ENCODE data around the gene MOSMO.
A peak's percentile ranks its signal among the peaks of the same experiment; 100 is the strongest.
"Not testable (repeated sequence)": the region's sequence is repeated elsewhere in the genome, so short reads cannot be mapped to it uniquely, and the experiment has no call there.

Gene MOSMO

GRCh38 chr16:22109258-22109898 lies 101.5 kb downstream of the MOSMO start:
- no peak for TF ChIP-seq CTCF (IDR thresholded peaks at IDR 0.05; ENCODE audit: control insufficient read depth, insufficient read depth, low read depth, low read length, missing control alignments)
- H3K4me3 ChIP-seq (ENCODE audit: control insufficient read depth, low read depth, low read length), result no peak overlapping the region
- no peak for DNase-seq (ENCODE audit: low read depth)

- not testable (repeated sequence) for DNase-seq (ENCODE audit: low read depth); H3K4me3 ChIP-seq (ENCODE audit: control insufficient read depth, low read depth, low read length)
Measured at GRCh38 chr16:22111629-22112028, 103.7 kb downstream of the MOSMO start.

DNA sequence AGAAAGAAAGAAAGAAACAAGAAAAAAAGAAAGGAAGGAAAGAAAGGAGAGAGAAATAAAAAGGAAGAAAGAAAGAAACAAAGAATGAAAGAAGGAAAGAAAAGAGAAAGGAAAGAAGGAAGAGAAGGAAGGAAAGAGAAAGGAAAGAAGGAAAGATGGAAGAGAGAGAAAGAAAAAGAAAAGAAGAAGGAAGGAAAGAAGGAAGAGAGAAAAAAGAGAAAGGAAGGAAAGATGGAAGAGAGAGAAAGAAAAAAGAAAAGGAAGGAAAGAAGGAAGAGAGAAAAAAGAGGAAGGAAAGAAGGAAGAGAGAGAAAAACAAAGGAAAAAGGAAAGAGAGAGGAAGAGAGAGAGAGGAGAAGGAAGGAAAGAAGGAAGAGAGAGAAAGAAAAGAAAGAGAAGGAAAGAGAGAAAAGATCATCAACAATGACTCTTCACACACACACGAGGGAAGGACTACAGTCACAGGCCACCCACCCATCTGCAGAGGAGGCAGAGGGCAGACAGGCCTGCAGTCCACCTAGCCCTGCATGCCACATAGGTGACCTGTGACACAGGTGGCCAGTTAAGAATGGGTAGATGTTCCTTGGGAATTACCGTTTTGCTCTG lies 108.3 kb downstream of the MOSMO start:
- no peak for TF ChIP-seq CTCF (IDR thresholded peaks at IDR 0.05; ENCODE audit: control insufficient read depth, insufficient read depth, low read depth, low read length, missing control alignments)
- no peak overlapping the region for H3K4me3 ChIP-seq (ENCODE audit: control insufficient read depth, low read depth, low read length)
- DNase-seq (ENCODE audit: low read depth), result no peak

- no peak overlapping the region for H3K4me3 ChIP-seq (ENCODE audit: control insufficient read depth, low read depth, low read length)
- no peak for TF ChIP-seq CTCF (IDR thresholded peaks at IDR 0.05; ENCODE audit: control insufficient read depth, insufficient read depth, low read depth, low read length, missing control alignments)
- no peak for DNase-seq (ENCODE audit: low read depth)
Measured at GRCh38 chr16:22117609-22118008, 109.7 kb downstream of the MOSMO start.

DNA sequence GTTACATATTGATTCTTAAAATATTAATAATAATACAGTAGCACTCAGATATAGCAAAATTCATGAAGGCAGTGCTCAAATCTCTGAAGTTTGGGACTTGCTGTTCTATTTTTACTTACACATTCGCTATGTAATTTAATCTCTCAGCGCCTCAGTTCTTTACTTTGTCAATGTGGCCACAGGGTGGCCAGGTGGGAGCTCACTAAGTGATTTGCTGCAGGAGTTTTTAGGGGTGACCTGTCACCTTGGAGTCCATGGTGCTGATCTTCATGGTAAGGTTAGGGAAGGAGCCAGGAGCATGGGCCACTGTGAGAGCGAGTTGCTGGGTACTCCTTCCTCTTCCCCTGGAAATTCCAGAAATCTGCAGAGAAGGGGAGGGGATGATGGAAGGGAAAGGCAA lies 112.5 kb downstream of the MOSMO start:
- TF ChIP-seq CTCF (IDR thresholded peaks at IDR 0.05; ENCODE audit: control insufficient read depth, insufficient read depth, low read depth, low read length, missing control alignments), result no peak
- no peak for DNase-seq (ENCODE audit: low read depth)
- H3K4me3 ChIP-seq (ENCODE audit: control insufficient read depth, low read depth, low read length), result no peak overlapping the region

GRCh38 chr16:22122239-22122638 lies 114.3 kb downstream of the MOSMO start:
- no peak for DNase-seq (ENCODE audit: low read depth)
- TF ChIP-seq CTCF (IDR thresholded peaks at IDR 0.05; ENCODE audit: control insufficient read depth, insufficient read depth, low read depth, low read length, missing control alignments), result no peak
- H3K4me3 ChIP-seq (ENCODE audit: control insufficient read depth, low read depth, low read length), result no peak overlapping the region

DNA sequence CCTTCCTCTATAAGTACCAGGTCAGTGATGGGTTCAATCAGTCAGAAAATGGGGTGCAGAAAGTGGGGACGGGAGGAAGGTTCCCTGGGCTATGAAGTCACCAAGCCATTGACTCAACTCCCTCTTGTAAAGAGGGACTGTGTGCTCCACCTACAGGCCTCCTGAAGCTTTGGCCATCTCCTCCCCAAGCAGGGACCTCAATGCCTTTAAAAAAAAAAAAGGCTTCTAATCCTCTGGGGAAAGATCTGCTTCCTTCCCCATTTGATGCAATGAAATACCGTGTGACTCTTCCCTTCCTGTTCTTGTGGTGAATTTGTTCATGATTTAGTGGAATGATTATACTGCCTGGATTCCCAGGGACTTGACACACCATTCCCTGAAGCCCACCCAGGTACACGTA lies 115.2 kb downstream of the MOSMO start:
- no peak overlapping the region for H3K4me3 ChIP-seq (ENCODE audit: control insufficient read depth, low read depth, low read length)
- TF ChIP-seq CTCF (IDR thresholded peaks at IDR 0.05; ENCODE audit: control insufficient read depth, insufficient read depth, low read depth, low read length, missing control alignments), result peak; percentile 1
- DNase-seq (ENCODE audit: low read depth), result no peak
